SK-MEL-5 (cell line): Measurements from ENCODE around the gene KCTD19. TPM values are rescaled to one million over a fixed set of nuclear protein-coding genes. Genes with fewer than 3 reads are reported as not detected.

Experiments
- DNase-seq: peaks from one replicate; pipeline ENCODE4 v3.0.0-alpha.2; 2016; ENCODE audit warnings: low read depth, low spot score
- in situ Hi-C: cut with HindIII; loops from 2 replicates; pipeline ENCODE4 v1.10.0; 2016; ENCODE audit warnings: low sequenced_read_pairs, high pct_unique_total_duplicates, low pct_unique_long_range_greater_than_20kb
- total RNA-seq: library from RNA; depleted of rRNA; stranded (reverse); fragments of >200 nt; shearing (Covaris generic); gene quantifications from 2 replicates; pipeline ENCODE4 v1.2.3, GENCODE V29; 2014

KCTD19 gene
- total RNA-seq, 1 experiment from 2014 or later, result not detected

- DNase-seq, result no peak
- in situ Hi-C loops, result no loop called here
These were observed 9.6 kb upstream of the KCTD19 start for GRCh38 chr16:67336116-67336515.

DNA sequence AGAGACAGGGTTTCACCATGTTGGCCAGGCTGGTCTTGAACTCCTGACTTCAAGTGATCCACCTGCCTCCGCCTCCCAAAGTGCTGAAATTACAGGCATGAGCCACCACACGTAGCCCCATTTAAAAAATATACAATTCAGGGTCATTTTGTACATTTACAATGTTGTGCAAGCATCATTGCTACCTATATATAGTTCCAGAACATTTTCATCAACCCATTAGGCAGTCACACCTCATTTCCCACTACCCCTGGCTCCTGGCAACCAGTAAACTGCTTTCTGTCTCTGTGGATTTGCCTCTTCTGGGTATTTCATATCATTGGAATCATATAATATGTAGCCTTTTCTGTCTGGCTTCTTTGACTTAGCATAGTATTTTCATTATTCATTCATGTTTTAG, 6.8 kb upstream of the KCTD19 start:
- DNase-seq, result no peak
- in situ Hi-C loops, result no loop called here

DNA sequence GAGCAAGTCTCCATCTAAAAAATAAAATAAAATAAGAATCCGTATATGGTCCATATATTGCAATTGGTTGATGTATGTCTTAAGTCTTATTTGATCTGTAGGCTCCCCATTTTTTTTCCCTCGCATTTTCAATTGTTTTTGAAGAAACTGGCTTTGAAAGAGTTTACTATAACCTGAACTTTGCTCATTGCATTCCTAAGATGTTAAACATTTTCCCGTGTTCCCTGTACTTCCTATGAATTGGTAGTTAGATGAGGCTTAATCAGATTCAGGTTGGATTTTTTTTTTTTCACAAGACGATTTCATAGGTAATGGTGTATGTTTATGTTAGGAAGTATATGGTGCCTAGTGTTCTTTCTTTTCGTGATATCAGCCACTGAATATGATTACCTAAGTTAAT, 3.4 kb upstream of the KCTD19 start:
- no peak for DNase-seq

DNA sequence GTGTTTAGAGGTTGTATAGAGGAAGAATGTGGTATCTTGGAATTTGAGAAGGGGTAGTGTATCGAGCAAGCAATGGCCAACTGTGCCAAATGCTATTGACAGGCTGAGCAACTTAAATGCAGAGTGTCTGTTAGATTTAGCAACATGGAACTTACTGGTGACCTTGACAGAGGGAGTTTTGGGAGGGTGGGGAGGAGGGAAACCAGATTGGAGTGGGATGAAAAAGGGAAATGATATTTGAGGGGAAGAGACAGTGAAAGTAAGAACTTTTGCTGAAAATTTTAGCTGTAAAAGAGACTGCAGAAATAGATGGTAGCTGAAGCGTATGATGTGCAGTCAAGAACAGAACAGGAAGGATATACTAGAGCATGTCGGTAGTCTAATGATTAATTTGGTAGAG, 1.2 kb upstream of the KCTD19 start:
- DNase-seq, result no peak
- in situ Hi-C loops, result no loop called here

More for the DNA sequence above, 3.4 kb upstream of the KCTD19 start:
- in situ Hi-C loops, result no loop called here

DNA sequence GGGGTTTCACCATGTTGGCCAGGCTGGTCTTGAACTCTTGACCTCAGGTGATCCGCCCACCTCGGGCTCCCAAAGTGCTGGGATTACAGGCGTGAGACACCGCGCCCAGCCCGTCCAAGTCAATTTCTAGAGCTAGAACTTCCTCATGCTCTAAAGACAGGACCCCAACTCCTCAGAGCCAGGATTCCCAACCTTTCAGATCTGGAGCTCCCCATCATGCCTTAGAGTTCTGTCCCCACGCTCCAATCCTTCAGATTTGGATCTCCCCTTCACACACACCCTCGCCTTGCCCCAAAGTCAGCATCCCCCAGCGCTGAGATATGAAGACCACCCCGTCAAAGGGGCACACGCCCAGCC, 448 bp downstream of the KCTD19 start:
- DNase-seq, result no peak
- in situ Hi-C loops, result no loop called here

DNA sequence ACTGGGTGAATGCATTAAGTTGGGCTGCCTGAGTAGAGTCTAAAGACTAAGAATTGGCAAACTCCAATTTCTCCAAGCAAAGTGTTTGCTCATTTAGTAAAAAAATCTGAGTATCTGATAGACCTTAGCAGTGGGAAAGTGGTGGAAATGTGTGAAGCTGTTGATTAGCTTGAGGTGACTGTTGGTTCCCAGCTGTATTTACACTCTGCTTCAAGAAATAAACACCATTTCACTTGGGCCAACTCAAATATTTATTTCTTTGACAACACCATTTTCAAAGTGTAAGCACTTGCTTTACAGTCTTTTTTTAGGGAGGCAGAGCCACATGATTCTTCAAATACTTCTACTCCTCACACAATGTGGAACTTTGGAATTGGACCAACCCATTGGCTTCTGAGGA, 8.7 kb downstream of the KCTD19 start:
- DNase-seq, result no peak
- in situ Hi-C loops, result no loop called here

GRCh38 chr16:67312719-67313118, 13.8 kb downstream of the KCTD19 start:
- in situ Hi-C loops, result no loop called here
- no peak for DNase-seq

DNA sequence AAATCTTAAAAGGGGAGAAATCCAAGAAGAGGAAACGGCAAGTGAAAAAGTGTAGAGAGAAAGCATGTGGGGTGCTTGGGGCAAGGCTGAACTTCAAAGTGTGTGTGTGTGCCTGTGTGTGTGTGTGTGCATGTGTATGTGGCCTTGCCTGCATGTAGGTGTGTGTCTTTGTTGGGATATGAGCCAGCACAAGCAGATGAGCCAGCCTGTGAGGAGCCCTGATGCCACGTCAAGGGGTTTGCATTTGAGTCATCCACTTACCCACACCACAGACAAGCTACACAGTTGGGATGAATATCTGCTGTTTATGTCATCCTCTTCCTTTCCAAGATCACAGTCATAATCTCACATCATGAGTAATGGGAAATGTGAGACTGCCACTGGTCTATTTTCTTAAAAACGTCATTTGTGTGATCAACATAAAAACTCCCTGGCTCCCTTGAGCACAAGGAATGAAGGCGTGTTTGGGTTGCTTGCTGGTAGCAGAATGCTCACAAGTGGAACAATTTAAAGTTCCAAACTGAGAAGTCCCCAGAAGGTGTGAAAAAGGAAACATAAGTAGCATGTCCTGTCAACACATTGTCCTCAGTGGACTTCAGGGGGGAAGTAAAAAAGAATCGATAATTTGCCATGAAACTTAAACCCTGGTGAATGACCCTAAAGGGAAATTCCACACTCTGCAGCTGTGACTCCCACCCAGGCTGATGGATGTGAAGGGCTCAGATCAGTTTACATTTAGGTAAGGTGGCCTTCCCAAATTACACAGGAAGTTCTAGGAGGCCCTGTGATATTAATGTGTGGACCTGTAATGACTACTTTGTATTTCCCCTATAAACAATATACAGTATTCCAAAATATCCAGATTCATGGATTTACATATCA, 14.7 kb downstream of the KCTD19 start:
- in situ Hi-C loops, result no loop called here
- peak; percentile 50 for DNase-seq

DNA sequence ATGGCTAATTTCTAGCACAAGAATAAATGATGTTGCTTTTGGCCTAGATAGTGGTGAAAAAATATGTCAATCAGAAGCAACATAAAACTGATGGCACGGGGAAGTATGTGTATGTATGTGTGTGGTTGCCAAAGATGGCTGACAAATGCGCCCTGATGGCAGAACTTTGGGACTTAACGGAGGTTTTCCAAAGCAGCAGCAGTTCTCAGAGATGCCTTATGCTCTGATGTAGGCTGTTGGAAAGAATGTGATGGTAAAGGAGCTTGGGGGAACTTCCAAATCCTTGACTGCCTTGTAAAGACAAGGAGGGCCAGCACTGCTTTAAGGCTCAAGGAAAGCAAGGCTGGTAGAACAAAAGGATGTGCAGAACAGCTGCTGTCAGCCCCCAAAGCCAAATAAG, 16.0 kb downstream of the KCTD19 start:
- DNase-seq, result no peak
- in situ Hi-C loops, result no loop called here

- in situ Hi-C loops, result no loop called here
- no peak for DNase-seq
These were observed 21.1 kb downstream of the KCTD19 start for GRCh38 chr16:67305216-67306071.

GRCh38 chr16:67304020-67304419, 22.5 kb downstream of the KCTD19 start:
- DNase-seq, result no peak
- in situ Hi-C loops, result no loop called here

DNA sequence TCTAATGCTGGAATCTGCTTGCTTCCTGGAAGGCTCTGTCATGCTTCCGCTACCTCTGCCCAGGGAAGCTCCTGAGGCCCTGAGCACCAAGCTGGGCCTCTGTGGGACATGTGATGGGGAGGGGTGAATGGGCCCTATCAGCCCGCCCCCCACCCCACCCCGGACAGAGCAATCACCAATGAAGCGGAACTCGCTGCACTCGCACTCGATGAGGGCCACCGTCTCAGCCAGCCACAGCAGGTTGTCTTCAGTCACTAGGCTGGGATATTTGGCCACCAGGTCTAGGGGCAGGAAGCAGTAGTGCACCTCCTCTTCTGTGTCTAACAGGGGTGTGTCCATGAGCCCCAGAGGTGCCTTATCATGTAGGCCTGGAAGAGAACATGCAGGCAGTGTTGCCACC, 23.6 kb downstream of the KCTD19 start:
- DNase-seq, result no peak
- in situ Hi-C loops, result no loop called here

- in situ Hi-C loops, result no loop called here
These were observed 24.5 kb downstream of the KCTD19 start for GRCh38 chr16:67302076-67302475.

DNA sequence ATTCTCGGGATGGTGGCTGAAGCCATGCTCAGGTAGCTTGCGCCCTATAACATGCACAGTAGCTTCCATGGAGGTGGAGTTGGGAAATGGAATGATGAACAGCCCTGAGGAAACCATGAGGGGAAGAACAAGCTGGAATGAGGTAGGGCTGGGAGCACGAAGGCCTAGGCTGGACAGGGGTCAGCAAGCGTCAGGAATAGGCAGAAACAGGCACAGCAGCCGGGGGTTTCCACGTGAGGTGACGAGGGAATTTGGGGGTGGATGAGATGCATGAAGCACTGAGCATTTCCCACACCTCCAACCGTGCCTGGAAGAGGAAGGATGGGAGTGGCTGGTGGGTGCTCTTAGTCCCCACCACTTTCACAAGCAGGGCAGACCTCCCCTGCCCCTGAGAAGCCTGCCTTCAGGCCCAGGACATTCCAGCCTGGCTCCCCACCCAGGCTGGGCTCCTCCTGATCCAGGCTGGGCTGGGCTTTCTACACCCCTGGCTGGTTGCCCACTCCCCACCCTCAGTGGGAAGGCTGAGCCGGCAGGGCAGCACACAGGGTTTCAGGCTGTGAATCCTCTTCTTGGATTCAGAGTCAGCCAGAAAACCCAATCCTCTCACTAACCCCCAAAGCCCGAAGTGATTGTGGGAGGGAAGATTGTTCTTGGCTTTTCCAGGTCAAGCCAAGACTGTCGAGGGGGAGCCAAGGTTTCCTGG, 25.3 kb downstream of the KCTD19 start:
- in situ Hi-C loops, result no loop called here
- no peak for DNase-seq

More at GRCh38 chr16:67302076-67302475, 24.5 kb downstream of the KCTD19 start:
- DNase-seq, result no peak

GRCh38 chr16:67299269-67299668, 27.3 kb downstream of the KCTD19 start:
- in situ Hi-C loops, result no loop called here
- no peak for DNase-seq

DNA sequence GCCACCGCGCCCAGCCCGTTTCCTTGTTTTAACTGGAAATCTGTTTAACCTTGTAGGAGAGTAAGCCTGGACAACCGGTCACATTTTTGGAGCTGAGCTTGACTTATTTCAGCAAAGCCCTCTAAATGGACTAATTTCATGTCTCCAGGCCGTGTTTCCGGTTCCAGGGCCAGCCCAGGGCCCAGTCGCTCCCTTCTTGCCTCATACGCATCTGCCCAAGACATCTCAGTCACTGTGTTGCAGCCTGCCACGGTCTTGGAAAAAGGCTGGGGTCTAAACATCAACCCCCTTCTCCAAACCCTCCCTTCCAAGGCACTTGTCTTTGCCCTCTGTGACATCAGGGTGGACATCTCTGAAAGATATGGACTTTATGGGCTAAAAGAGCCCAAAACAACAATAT, 28.3 kb downstream of the KCTD19 start:
- no peak for DNase-seq
- in situ Hi-C loops, result no loop called here

GRCh38 chr16:67296420-67296819, 30.1 kb downstream of the KCTD19 start:
- in situ Hi-C loops, result no loop called here
- DNase-seq, result no peak

GRCh38 chr16:67294938-67295361, 31.6 kb downstream of the KCTD19 start:
- DNase-seq, result no peak
- in situ Hi-C loops, result no loop called here
